ENCODE measurements around the gene AIPL1.

Gene AIPL1

GRCh38 chr17:6448473-6448872 is 13.6 kb upstream of the AIPL1 start:
- DNase-seq, result no peak

GRCh38 chr17:6446516-6447100 is 11.7 kb upstream of the AIPL1 start:
- DNase-seq, result no peak

GRCh38 chr17:6444571-6445335 is 9.8 kb upstream of the AIPL1 start:
- no peak for DNase-seq

DNA sequence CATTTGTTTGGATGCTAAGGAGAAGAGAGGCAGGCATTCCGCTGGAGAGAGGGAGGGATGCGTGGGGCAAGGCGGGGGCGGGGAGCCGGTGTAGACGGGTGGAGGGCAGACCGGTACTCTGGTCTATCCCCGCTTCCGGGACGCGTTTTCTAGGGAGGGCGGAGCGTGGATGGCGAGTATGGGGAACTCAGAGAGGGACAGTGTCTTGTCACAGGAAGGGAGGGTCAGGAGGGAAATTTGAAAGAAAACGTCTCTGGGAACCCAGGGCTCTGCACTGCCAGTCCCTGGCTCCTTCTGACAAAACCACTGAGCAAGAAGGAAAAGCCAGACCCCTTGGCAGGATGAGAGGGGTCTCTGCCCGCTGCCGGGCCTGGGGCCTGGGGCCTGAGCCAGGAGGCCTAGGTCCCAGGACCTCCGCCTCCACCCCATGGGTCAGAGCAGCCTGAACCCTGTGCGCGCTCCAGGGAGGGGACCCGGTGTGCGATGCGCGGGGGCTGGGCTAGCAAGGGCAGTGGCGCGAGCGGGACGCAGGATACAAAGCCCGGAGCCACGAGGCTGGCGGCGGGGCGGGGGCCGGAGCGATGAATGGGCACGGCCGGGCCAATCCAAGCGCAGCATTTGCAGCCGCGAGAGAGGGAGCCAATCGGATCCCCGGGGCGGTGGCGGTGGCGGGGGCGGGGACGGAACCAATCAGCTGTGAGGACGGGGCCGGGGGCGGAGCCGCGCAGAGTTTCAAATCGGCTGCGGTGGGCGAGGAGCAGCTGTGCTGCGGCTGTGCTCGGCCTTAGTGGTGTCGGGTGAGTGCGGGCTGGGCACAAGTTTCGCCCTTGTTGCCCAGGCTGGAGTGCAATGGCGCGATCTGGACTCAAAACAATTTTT is 9.0 kb upstream of the AIPL1 start, which contains the start of gene PIMREG:
Gene PIMREG (plus strand): TSS at position 764 of the 879 bp plus-strand sequence. CDS start 656 bp downstream, outside the sequence.
- peak; percentile 53 for DNase-seq

DNA sequence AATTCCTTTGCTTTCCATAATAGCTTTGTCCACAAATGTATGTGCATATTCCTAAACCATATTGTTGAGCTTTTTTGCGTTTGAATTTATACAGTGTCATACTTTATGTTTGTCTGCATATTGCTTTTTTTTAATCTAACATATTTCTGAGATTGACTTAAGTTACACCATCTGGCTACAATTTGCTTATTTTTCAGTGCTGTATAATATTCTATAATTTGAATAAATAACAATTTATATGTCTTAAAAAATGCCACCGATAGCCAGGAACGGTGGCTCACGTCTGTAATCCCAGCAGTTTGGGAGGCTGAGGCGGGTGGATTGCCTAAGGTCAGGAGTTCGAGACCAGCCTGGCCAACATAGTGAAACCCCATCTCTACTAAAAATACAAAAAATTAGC is 7.9 kb upstream of the AIPL1 start:
- DNase-seq, result no peak

DNA sequence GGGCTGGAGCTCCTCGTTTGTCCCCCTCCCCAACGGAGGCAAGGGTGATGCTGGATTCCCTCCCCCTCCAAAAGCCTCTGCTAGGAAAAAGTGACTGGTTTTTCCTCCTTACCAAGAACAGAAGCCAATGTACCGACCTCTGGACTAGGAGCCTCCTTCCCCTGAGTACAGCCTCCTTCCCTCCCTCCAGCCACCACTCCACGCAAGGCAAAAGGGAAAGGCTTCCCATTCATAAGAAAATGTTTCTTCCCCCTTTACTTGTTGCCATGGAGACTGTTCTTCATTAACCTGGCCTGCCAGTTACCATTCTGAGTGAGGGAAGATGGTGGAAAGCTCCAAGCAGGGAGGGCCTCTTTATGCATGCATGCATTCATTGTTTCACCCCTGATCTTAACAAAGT is 5.0 kb upstream of the AIPL1 start:
- no peak for DNase-seq

DNA sequence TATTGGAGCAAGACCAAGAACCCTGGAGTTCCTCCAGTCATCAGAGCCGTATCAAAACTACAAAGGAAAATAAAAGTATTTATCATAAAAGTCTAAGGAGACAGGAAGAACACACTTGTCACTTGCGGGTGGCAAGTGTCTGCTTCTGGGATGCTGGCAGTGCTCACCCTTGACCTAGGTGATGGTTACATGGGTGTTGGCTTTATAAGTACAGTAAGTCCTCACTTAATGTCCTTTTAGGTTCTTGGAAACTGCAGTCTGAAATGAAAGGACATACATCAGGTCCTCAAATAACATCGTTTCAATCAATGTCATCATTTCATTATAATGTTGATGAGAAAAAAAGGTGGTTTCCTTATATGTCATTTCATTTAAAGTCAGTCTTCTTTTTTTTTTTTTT is 3.0 kb upstream of the AIPL1 start:
- DNase-seq, result no peak

DNA sequence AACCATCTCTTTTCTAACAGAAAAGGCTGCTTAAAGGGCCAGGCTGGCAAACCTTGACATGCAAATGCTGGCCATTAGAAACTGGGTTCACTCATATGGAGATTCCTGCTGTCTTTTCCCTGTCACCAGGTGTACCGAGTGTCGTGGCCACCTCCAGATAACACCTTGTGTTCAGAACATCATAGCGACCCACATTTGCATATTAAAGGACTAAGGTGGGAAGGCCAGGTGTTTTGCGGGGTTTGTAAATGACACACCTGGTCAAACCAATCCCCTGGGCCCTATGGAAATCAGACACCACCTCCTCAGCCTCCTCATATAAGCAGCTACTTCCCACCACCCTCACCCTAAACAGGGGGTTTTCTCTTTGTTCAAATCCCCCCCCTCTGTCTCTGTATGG is 2.5 kb upstream of the AIPL1 start:
- no peak for DNase-seq

- DNase-seq, result no peak
Measured at GRCh38 chr17:6435968-6436367, 1.0 kb upstream of the AIPL1 start.

GRCh38 chr17:6430769-6431168 is 4.2 kb downstream of the AIPL1 start:
- no peak for DNase-seq

DNA sequence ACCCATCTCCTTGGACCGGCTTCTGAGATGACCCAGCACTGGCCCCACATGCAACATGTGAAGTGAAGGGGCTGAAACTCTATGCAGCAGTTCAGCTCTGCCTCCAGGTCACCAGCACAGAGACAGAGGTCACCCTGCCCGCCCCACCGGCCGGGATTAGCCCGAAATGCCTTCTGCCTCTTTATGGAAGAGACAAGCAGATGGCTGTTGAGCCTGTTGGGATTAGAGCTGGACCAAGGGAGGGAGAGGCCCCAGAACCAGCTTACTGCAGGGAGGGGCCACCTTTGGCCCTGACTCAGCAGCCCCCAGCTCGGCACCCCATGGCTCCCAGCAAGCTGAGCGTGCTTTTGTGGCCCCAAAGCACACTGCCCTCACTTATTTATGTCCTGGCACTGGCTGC is 5.7 kb downstream of the AIPL1 start:
- no peak for DNase-seq

DNA sequence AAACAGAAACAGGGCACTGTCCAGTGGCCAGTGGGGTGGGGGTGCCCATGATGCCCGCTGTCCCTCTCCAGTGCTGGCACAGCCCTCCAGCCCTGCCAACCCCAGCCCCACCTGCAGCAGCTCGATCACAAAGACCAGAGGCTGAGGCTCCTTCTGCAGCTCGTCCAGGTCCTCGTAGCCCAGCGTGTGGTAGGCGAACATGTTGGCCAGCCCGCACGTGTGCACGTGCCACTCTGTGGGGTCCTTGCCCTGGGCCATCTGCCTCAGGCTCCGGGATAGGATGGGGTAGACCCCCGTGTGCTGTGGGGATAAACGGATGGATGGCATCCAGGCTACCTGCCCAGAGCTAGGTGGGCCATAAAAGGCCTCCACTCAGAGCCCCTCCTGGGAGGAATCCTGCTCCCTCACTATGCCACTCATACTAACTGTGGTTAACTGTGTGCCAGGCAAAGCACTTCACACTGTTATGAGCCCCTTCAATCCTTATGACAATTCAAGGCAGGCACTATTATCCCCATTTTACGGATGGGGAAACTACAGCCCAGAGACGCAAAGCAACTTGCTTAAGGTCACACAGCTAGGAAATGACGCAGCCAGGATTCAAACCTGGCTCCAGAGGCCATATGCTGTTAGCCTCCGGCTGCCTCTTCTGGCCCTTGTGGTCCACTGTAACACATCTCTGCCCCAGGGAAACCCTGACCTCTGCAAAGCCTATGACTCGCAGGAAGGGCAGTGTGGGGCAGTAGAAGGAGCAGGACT is 6.5 kb downstream of the AIPL1 start:
- no peak for DNase-seq

DNA sequence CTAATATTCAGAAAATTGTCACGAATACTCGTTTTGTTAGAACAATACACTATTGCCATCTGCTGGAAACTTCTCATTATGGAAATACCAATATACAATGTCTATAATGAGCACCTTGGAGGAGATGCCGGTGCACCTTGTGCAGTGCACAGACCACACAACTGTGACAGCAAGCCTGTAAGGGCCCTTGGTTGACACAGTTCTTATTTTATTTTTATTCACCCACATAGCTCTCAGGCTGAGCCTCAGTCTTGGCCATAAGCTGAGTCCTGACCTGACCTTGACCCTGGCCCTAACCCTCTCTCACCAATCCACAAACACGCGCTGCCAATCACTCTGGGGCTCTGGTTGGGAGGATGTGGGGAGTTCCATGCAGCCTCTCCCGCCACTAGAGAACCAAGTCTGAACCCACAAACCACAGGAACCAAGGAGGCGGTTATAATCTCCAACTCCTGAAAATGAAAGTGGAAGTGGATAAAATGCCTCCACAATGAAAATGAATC is 7.6 kb downstream of the AIPL1 start:
- DNase-seq, result no peak

DNA sequence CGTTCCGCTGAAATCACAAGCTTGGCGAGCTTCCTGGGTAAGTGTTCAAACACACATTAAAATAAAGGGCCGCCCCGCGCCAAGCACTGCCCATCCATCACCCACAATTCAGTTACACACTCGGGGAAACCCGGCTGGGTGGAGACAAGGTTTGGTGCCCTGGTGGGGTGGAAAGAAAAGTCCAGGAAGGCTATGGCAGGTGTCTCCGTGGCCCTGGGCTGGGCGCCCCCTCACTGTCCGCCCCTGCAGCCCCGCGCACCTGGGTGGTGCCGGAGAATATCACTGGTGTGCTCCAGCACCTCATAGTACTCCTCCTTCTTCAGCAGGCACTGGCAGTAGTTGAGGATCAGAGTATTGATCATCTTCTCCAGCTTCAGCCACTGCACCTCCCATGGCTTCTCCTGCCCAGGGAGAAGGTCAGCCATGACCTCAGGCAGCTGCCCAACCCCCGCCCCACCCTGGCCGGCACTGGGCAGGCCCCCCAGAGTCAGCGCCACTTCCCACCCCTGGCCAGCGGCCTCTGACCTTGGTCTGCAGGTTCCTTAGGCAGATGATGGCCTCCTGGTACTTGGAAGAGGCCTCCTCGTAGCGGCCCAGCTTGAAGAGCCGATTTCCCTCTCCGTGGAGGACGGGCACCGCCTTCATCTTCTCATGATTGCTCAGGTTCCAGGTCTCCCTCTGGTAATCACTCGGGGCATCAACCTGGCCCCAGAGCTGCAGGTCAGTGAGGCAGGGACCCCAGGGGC is 8.4 kb downstream of the AIPL1 start:
- no peak for DNase-seq

DNA sequence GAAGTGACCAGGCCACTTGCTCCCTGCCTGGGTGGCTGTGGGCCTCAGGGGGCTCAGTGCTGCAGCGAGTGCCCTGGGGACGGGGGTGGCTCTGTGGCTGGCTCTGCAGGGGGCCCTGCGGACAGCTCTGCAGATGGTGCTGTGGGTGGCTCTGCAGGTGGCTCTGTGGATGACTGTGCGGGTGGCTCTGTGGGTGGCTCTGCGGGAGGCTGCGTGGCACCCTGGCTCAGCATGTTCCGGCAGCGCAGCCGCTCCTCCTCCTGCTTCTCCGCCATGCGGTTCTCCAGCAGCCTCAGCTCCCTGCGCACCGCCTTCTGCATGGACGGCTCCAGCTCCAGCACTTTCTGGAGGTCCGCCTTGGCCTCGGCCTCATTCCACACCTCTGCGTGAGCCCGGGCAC is 9.5 kb downstream of the AIPL1 start:
- no peak for DNase-seq

DNA sequence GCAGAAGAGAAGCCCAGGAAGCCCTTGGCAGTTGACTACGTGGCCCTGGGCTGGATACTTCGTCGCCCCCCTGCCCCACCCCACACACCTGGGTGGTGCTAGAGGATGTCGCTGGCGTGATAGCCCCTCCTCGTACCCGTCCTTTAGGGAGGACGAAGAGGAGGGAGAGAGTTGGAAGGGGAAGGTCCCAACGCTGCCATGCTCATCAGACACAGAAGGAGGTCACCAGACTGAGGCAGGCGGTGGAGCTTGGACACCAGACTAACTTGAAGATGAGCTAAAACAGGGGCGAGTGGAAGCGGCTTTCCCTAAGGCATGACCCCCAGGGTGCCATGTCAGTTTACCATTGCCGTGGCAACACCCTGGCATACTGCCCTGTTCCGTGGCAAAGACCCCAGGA is 11.0 kb downstream of the AIPL1 start:
- DNase-seq, result no peak

DNA sequence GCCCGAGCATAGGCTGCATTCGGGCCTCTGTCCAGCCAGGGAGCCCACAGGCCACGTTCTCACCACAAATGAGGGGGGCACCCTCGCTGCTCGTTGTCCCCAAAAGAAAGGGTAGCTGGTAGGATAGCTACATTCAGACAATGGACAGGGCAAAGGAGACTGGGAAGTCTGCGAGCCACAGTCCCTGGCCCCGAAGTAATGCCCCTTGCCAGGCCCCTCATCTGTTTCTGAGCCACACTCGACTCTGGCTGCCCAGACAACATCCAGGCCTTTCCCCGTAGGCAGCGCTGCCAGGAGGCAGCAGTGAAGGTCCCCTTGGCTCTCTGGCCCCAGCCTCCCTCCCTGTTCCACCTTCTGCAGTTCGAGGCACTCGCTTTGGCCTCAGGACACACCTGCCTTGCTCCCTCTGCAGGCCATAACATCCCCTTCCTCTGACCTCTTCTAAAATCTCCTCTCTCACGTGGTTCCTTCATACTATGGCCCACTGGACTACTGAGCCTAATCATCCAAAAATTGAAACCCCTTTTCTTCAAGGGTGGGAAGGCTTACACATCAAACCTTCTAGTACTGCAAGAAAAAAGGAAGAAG is 12.2 kb downstream of the AIPL1 start:
- no peak for DNase-seq

GRCh38 chr17:6421700-6422604 is 13.0 kb downstream of the AIPL1 start:
- DNase-seq, result peak; percentile 14

- DNase-seq, result no peak
Measured at GRCh38 chr17:6420173-6420641, 14.7 kb downstream of the AIPL1 start.

- no peak for DNase-seq
Measured at GRCh38 chr17:6415616-6416015, 19.3 kb downstream of the AIPL1 start.

Measured in NCI-H187 treated with DMSO at 0.1 percent for 48 hours (cell line).